HepG2 (cell line): ENCODE results near the gene HJURP. TPM values are rescaled to one million over a fixed set of nuclear protein-coding genes. Genes with fewer than 3 reads are reported as not detected.

Experiments
- ATAC-seq: fragments of 200-7000 bp; cut with Tn5 transposase; 3 replicates; pipeline ENCODE4 v1.9.1; 2020; ENCODE audit warnings: mild to moderate bottlenecking, moderate library complexity
- BruUV-seq: library from RNA; stranded (reverse); fragments of 400-500 nt; replicated peaks from 2 replicates; lab custom pipeline; 2021; lab: Mats Ljungman, UMichigan
- CTCF ChIA-PET: fragments of 300-600 bp; formaldehyde crosslinking; extraction: SDS; loops from one replicate; lab custom pipeline; 2021; ENCODE audit warnings: low total read pairs, inconsistent platforms, low intra/inter-chr PET ratio; lab: Yijun Ruan, JAX
- POLR2A ChIA-PET: fragments of 350-600 bp; sonication (Branson Sonifier 250); formaldehyde crosslinking; loops from one replicate; lab custom pipeline; 2020; ENCODE audit warnings: antibody characterized with exemption, inconsistent platforms; lab: Yijun Ruan, JAX
- DNase-seq: peaks from one replicate; pipeline ENCODE4 v3.0.0-alpha.2; 2015; ENCODE audit warnings: low spot score
- FAIRE-seq: peaks from 3 replicates; lab custom pipeline; 2011; peaks lifted over from hg19 to GRCh38; lab: Jason Lieb, UNC
- H2AFZ ChIP-seq: one replicate; pipeline ENCODE4 v1.6.1; 2011; ENCODE audit warnings: low read length, inconsistent platforms
- H3K27ac ChIP-seq: fragments of 300-600 bp; 3 replicates; pipeline ENCODE4 v1.8.0; 2011; ENCODE audit warnings: mixed run types, mild to moderate bottlenecking, mixed read lengths, low read length, inconsistent platforms; ENCODE audit not compliant: insufficient read depth; ENCODE audit errors: extremely low read length
- H3K27me3 ChIP-seq, 2 experiments: fragments of 200-600 bp in 1 of 2; 2 replicates in 1 of 2; 3 replicates in 1 of 2; pipeline versions ENCODE4 v1.6.0 to v1.8.0; 2011; ENCODE audit warnings: low read length in 2 of 2, mild to moderate bottlenecking in 2 of 2, moderate library complexity in 2 of 2, inconsistent platforms in 1 of 2; ENCODE audit not compliant: insufficient read depth in 2 of 2, control insufficient read depth in 1 of 2
- H3K36me3 ChIP-seq, 2 experiments: fragments of 200-600 bp in 1 of 2; replicated peaks in 1 of 2; 2 replicates in 1 of 2; 3 replicates in 1 of 2; pipeline versions ENCODE4 v1.5.1 to v1.8.0; 2011; ENCODE audit warnings: low read length in 2 of 2, inconsistent platforms in 1 of 2; ENCODE audit not compliant: insufficient read depth in 2 of 2, control insufficient read depth in 1 of 2
- H3K4me1 ChIP-seq: 2 replicates; pipeline ENCODE4 v1.5.1; 2012; ENCODE audit warnings: low read length, inconsistent platforms; ENCODE audit not compliant: insufficient read depth
- H3K4me2 ChIP-seq: 2 replicates; pipeline ENCODE4 v1.6.0; 2011; ENCODE audit warnings: low read depth, low read length, inconsistent platforms
- H3K4me3 ChIP-seq, 3 experiments: fragments of 200-600 bp in 1 of 3; sonication (generic), shearing (Covaris generic) in 1 of 3; replicated peaks in 1 of 3; 2 replicates each; pipeline ENCODE4 v1.5.1; 2011 to 2016; ENCODE audit warnings: low read length in 3 of 3, inconsistent platforms in 2 of 3, low read depth in 2 of 3, mild to moderate bottlenecking in 2 of 3, control low read depth in 1 of 3, mixed read lengths in 1 of 3; ENCODE audit not compliant: insufficient read depth in 1 of 3
- H3K79me2 ChIP-seq: one replicate; pipeline ENCODE4 v1.6.1; 2011; ENCODE audit warnings: low read length, inconsistent platforms; ENCODE audit not compliant: insufficient read depth
- H3K9ac ChIP-seq: 2 replicates; pipeline ENCODE4 v1.6.0; 2011; ENCODE audit warnings: mild to moderate bottlenecking, low read depth, low read length, inconsistent platforms; ENCODE audit not compliant: insufficient read depth
- H3K9me3 ChIP-seq: 2 replicates; pipeline ENCODE4 v1.5.1; 2012; ENCODE audit warnings: mild to moderate bottlenecking, low read length
- H4K20me1 ChIP-seq: 2 replicates; pipeline ENCODE4 v1.6.0; 2011; ENCODE audit warnings: inconsistent platforms, mild to moderate bottlenecking, low read length, moderate library complexity; ENCODE audit not compliant: insufficient read depth
- ATM ChIP-seq: fragments of 450-650 bp; IDR thresholded peaks from 2 replicates; pipeline ENCODE4 v1.7.1; 2017; ENCODE audit warnings: mild to moderate bottlenecking, borderline replicate concordance
- DBP ChIP-seq: sonication (generic); formaldehyde crosslinking; IDR thresholded peaks from 2 replicates; pipeline ENCODE4 v1.4.0; 2020; ENCODE audit warnings: missing genetic modification reagents; ENCODE audit errors: not compliant biosample characterization
- FOXK1 ChIP-seq: sonication (generic); formaldehyde crosslinking; IDR thresholded peaks from 2 replicates; pipeline ENCODE4 v1.4.0; 2020; ENCODE audit warnings: low read depth, missing genetic modification reagents, borderline replicate concordance
- HDAC6 ChIP-seq: fragments of 200-600 bp; sonication (generic); IDR thresholded peaks from 2 replicates; pipeline ENCODE4 v1.7.0; 2017; ENCODE audit warnings: mild to moderate bottlenecking, antibody characterized with exemption, low read length, low read depth
- MYNN ChIP-seq: sonication (generic); formaldehyde crosslinking; IDR thresholded peaks from 2 replicates; pipeline ENCODE4 v1.4.0; 2020; ENCODE audit warnings: mild to moderate bottlenecking, low read depth, missing genetic modification reagents
- PAXIP1 ChIP-seq: sonication (generic); formaldehyde crosslinking; conservative IDR thresholded peaks from 2 replicates; pipeline ENCODE4 v1.4.0; 2020; ENCODE audit warnings: mild to moderate bottlenecking, missing genetic modification reagents, moderate library complexity
- ZBTB14 ChIP-seq: sonication (generic); formaldehyde crosslinking; IDR thresholded peaks from 2 replicates; pipeline ENCODE4 v1.4.0; 2020; ENCODE audit warnings: missing genetic modification reagents
- ZBTB20 ChIP-seq: sonication (generic); formaldehyde crosslinking; IDR thresholded peaks from 2 replicates; pipeline ENCODE4 v1.8.1; 2023; ENCODE audit warnings: missing genetic modification reagents, low read depth, mild to moderate bottlenecking, borderline replicate concordance
- ZNF282 ChIP-seq: fragments of 450-650 bp; IDR thresholded peaks from 2 replicates; pipeline ENCODE4 v1.6.1; 2018; ENCODE audit not compliant: partially characterized antibody
- ZNF44 ChIP-seq: sonication (generic); formaldehyde crosslinking; IDR thresholded peaks from 2 replicates; pipeline ENCODE4 v1.5.1; 2020; ENCODE audit warnings: mild to moderate bottlenecking, missing genetic modification reagents
- ZNF781 ChIP-seq: sonication (generic); formaldehyde crosslinking; IDR thresholded peaks from 2 replicates; pipeline ENCODE4 v1.5.1; 2020; ENCODE audit warnings: borderline replicate concordance, mild to moderate bottlenecking, missing genetic modification reagents; ENCODE audit errors: not compliant biosample characterization
- ZXDC ChIP-seq: sonication (generic); formaldehyde crosslinking; IDR thresholded peaks from 2 replicates; pipeline ENCODE4 v1.5.0; 2020; ENCODE audit warnings: mild to moderate bottlenecking, missing genetic modification reagents
- WGBS: methylation state at CpG from one replicate; pipeline ENCODE4 v1.1.6; 2017; ENCODE audit warnings: low lambda C conversion rate; 5-methylcytosine and 5-hydroxymethylcytosine counted together
- in situ Hi-C: cut with HindIII; loops from 2 replicates; pipeline ENCODE4 v1.10.0; 2017; ENCODE audit warnings: low pct_unique_long_range_greater_than_20kb; ENCODE audit not compliant: extremely low pct_ligation_motif_present
- intact Hi-C: fragments of 100-400 bp; cut with micrococcal nuclease; formaldehyde crosslinking; loops from one replicate; pipeline ENCODE4 v1.10.0; 2022; ENCODE audit not compliant: unreplicated experiment
- polyA plus RNA-seq, 8 experiments: library from polyadenylated mRNA; depleted of rRNA in 3 of 8; stranded (reverse) in 7 of 8; unstranded in 1 of 8; fragments of >200 nt; fragmentation: Illumina TruSeq in 4 of 8; extraction: Trizol in 4 of 8; gene quantifications; 2 replicates each; pipeline versions ENCODE4 v1.2.1 to v1.2.3, GENCODE V29; 2011 to 2016; ENCODE audit warnings: low read depth in 4 of 8, missing spikeins in 1 of 8, mixed read lengths in 1 of 8; ENCODE audit not compliant: insufficient read depth in 1 of 8
- total RNA-seq, 5 experiments: library from RNA; depleted of rRNA; stranded (reverse); fragments of >200 nt; fragmentation: Illumina TruSeq; extraction: Trizol; gene quantifications; 2 replicates each; pipeline ENCODE4 v1.2.3, GENCODE V29; 2016; ENCODE audit warnings: low read depth in 1 of 5
- TF ChIP-seq, protein P1 (sequence below): IDR thresholded peaks from 2 replicates; pipeline ENCODE4 v1.6.1; 2016; ENCODE audit warnings: low read depth, borderline replicate concordance

The HJURP gene
- total and polyA plus RNA-seq, 2 of the 13 experiments (the other 11 are each of a cell fraction or from before 2014, with no cell fraction given), result 36.3 to 43.9 TPM

DNA sequence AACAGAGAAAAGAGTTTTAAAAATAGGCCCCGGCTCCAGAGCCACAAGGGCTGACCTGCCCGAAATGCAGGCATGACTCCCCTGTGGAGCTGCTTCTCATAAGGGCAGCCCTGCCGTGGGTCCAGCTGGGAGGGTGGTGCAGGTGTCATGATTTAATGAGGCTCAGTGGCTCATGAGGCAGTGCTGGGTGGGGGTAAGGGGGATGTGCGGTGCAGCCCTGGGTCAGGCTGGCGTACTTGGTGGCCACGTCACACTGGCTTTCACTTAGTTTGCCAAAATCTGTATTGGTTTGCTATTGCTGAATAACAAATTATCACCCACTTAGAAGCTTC, 33.6 kb downstream of the HJURP start (continued):
- TF ChIP-seq PAXIP1 (CRISPR knock-in tag) (no peak), DBP (CRISPR knock-in tag) (no peak), MYNN (CRISPR knock-in tag) (no peak), FOXK1 (CRISPR knock-in tag) (no peak)
- TF ChIP-seq, protein P1, sequence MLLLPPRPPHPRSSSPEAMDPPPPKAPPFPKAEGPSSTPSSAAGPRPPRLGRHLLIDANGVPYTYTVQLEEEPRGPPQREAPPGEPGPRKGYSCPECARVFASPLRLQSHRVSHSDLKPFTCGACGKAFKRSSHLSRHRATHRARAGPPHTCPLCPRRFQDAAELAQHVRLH (CRISPR knock-in tag), result no peak

DNA sequence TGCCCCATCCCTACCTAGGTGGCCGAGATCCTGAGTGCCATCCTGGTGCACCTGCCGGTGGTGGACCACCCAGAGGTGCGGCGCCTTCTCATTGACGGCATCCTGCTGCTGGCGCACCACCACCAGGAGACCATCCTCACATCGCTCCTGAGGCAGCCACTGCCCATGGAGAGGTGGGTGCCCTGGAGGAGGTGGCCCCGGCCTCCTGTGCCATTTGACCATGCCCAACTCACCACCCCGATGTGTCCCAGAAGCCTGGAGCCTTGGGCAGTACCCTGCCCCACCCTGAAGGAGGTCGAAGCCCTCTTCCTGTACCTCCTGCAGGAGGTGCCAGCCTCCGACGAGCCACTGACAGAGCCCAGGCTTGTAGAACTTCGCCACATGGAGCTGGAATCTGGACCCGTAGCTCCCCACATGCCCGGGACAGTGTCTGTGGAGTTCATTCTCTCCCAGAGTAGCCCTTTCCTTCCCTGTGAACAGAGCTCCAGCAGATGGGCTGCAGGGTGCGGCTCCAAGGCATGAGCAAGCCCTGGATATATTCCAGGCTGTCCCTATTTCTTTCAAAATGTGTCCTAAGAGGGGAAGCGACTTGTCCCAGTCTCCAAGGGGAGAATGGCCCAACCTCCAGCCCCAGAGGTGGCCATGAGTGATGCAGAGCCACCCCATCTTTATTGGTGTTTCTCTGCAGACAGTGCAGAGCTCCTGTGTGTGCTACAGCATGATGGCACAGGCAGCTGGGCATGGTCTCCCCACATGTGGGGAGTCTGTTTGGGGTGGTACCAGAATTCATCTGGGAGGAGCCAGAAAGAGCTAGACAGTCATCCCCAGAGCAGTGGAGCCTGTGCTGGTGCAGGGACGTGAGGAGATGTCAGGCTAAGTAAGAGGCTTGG, 34.2 kb downstream of the HJURP start:
- POLR2A ChIA-PET, result no interaction called here
- Histone ChIP-seq H3K36me3 (no peaks in the 10 kb centered on the region), H3K4me2 (no peak overlapping the region), H3K4me3 (no peak overlapping the region), H3K27me3 (peaks cover 8 to 34% of the 10 kb centered on the region in 2 experiments), H3K9ac (no peak overlapping the region), H4K20me1 (no peaks in the 10 kb centered on the region), H2AFZ (no peak overlapping the region), H3K79me2 (no peaks in the 10 kb centered on the region), H3K4me1 (peaks cover 23% of the 10 kb centered on the region), H3K9me3 (no peaks in the 10 kb centered on the region), H3K27ac (no peak overlapping the region)
- CTCF ChIA-PET, result no interaction called here
- in situ Hi-C loops, result no loop called here
- intact Hi-C loops, result no loop called here
- DNase-seq, result no peak
- WGBS, result 53% methylated on average over 11 of the region's 18 CpGs
- FAIRE-seq, result no peak
- BruUV-seq, result no TSS peak
- no peak for ATAC-seq
- TF ChIP-seq ZNF44 (no peak), HDAC6 (no peak), ATM (no peak), ZBTB14 (no peak), ZNF282 (no peak), ZBTB20 (CRISPR knock-in tag) (no peak), ZXDC (CRISPR knock-in tag) (no peak), ZNF781 (CRISPR knock-in tag) (no peak)
